Kidney glomerular epithelial cell (primary cell): ENCODE data around the gene SYT11.
"Not testable (repeated sequence)": the region's sequence is repeated elsewhere in the genome, so short reads cannot be mapped to it uniquely, and the experiment has no call there.

ENCODE experiments used
- DNase-seq: peaks from one replicate; lab custom pipeline; 2025; lab: John Stamatoyannopoulos, UW

The SYT11 gene

GRCh38 chr1:155860970-155861510 lies 1.7 kb downstream of the SYT11 start:
- DNase-seq = no peak

GRCh38 chr1:155861896-155862295 lies 2.5 kb downstream of the SYT11 start:
- no peak for DNase-seq

GRCh38 chr1:155864393-155864792 lies 5.0 kb downstream of the SYT11 start:
- DNase-seq = no peak

- DNase-seq = no peak
Observed at GRCh38 chr1:155867766-155868165, 8.4 kb downstream of the SYT11 start.

- no peak for DNase-seq
Observed at GRCh38 chr1:155871390-155871789, 12.0 kb downstream of the SYT11 start.

GRCh38 chr1:155872527-155872926 lies 13.2 kb downstream of the SYT11 start:
- DNase-seq = no peak

- no peak for DNase-seq
Observed at GRCh38 chr1:155873860-155874259, 14.5 kb downstream of the SYT11 start.

GRCh38 chr1:155877945-155878344 lies 18.6 kb downstream of the SYT11 start:
- no peak for DNase-seq

GRCh38 chr1:155880251-155880650 lies 20.9 kb downstream of the SYT11 start:
- no peak for DNase-seq

GRCh38 chr1:155880950-155881349 lies 21.6 kb downstream of the SYT11 start:
- DNase-seq = no peak

GRCh38 chr1:155882235-155882634 lies 22.9 kb downstream of the SYT11 start:
- no peak for DNase-seq

GRCh38 chr1:155882766-155883165 lies 23.4 kb downstream of the SYT11 start:
- no peak for DNase-seq

GRCh38 chr1:155884031-155884960 lies 24.9 kb downstream of the SYT11 start:
- no peak for DNase-seq

- no peak for DNase-seq
Observed at GRCh38 chr1:155884982-155885381, 25.6 kb downstream of the SYT11 start.

GRCh38 chr1:155888481-155888880 lies 29.1 kb downstream of the SYT11 start:
- no peak for DNase-seq

GRCh38 chr1:155889566-155889965 lies 30.2 kb downstream of the SYT11 start:
- no peak for DNase-seq

- DNase-seq = no peak
Observed at GRCh38 chr1:155890251-155890650, 30.9 kb downstream of the SYT11 start.

GRCh38 chr1:155892796-155893195 lies 33.4 kb downstream of the SYT11 start:
- DNase-seq = peak; percentile 57

- peak; percentile 40 for DNase-seq
Observed at GRCh38 chr1:155893389-155894142, 34.2 kb downstream of the SYT11 start.

- not testable (repeated sequence) for DNase-seq
Observed at GRCh38 chr1:155895617-155896016, 36.2 kb downstream of the SYT11 start.

GRCh38 chr1:155896476-155896875 lies 37.1 kb downstream of the SYT11 start:
- not testable (repeated sequence) for DNase-seq

- no peak for DNase-seq
Observed at GRCh38 chr1:155897746-155898145, 38.4 kb downstream of the SYT11 start.

GRCh38 chr1:155898888-155899287 lies 39.5 kb downstream of the SYT11 start:
- no peak for DNase-seq
